SKM-1 (cell line): Measurements from ENCODE around the gene BCAR1.
"Not testable (repeated sequence)": the region's sequence is repeated elsewhere in the genome, so short reads cannot be mapped to it uniquely, and the experiment has no call there.

ENCODE experiments used
- DNase-seq: peaks from one replicate; lab custom pipeline; 2025; ENCODE audit not compliant: unreplicated experiment; lab: John Stamatoyannopoulos, UW

The BCAR1 gene

DNA sequence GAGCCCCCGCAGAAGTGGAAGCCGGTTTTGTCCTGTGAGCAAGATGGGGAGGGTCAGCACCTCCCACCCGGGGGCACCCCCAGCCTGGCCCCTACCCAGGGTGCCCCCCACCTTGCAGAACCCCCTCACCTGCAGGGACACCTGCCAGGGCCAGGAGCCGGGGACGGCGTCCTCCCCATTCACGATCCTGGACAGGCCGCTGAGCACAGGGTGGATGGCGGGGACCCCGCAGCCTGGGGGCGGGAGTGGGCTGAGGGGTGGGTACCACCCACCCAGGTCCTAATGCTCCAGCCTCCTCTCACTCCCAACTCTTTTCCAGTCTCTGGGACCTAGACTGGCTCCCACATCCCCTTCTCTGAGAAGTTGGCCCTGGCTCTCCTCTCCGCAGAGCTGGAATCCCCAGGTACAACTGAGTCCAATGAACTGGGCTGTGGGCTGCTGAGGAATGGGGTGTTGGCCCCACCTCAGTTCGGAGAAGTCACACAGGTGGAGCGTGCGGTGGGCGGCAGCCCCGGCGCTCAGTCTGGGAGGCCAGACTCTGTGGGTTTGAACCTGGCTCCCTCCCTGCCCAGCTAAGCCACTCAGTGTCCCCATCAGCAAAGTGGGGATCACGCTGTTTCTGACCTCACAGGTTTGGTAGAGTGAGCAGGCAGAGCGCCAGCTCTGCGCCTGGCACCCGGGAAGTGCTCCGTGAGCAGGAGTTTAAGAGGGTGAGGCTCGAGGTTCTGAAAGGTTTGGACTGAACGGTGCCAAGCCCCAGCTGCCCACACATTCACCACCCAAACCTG is 45.3 kb downstream of the BCAR1 start:
- not testable (repeated sequence) for DNase-seq

GRCh38 chr16:75205438-75205837 is 46.0 kb downstream of the BCAR1 start:
- not testable (repeated sequence) for DNase-seq

- not testable (repeated sequence) for DNase-seq
These were observed 46.5 kb downstream of the BCAR1 start for GRCh38 chr16:75204905-75205304.

GRCh38 chr16:75204410-75204758 is 47.0 kb downstream of the BCAR1 start:
- DNase-seq = no peak

DNA sequence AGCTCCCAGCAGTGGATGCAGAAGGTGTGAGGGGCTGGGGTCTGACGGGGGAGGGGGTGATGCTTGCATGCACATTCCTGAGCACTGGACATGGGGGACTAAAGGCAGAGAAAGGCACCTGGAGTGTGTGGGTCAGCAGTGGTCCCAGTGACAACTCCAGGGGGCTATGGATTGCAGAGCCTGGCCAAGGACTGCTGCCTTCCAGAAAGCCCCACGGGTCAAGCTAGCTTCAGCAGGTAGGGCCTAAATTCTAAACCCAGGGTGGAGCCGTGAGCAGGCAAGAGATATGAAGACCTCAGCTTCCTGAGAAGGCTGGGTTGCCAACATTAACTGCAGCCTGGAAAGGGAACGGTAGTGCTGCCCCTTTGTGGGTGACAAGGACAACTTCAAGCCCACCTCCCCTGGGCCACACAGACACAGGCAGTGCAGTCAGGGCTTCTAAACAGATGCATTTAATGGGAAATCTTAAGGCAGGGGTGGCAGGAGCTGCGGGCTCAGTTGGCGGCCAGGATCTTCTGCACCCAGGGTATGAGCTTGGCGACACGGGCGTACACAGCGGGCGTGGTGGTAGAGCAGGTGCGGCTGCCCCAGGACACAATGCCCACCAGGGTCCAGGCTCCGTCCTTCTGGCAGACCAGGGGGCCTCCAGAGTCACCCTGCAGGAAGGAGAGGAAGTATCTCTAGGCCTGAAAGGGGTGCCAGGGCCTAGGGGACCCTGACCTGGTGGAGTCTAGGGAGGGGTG is 47.6 kb downstream of the BCAR1 start:
- DNase-seq = no peak

DNA sequence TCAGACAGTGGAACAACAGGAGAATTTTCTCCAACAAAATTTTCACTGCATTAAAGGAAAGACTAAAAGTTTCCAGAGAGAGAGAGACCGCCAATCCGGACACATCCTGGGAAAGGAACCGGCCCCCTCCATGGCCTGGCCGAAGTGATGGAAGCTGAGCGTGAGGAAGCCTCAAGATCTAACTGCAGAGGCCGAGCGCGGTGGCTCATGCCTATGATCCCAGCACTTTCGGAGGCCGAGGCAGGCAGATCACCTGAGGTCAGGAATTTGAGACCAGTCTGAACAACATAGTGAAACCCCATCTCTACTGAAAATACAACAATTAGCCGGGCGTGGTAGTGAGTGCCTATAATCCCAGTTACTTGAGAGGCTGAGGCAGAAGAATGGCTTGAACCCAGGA is 48.3 kb downstream of the BCAR1 start:
- no peak for DNase-seq

- no peak for DNase-seq
These were observed 49.3 kb downstream of the BCAR1 start for GRCh38 chr16:75202069-75202590.

DNA sequence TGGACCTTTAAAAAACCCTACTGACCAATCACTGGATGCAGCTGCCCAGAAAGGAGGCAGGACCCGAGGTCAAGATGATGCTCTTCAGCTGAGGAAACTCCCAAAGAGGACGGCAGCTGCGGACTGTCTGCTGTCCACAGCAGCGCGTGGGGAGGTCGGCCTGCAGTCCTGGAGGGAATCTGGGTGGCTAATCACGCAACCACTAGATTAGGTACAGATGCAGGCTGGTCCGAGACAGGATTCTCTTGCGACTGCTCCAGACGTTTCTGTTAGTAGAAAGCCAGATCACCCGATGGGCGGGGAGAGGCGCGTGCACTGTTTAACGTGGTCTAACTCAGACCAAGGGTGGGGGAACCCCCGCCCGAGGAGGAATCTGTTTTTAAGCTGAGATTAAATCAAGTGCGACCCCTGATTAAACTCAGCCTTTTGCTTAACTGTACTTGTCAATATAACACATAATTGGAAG is 53.3 kb downstream of the BCAR1 start:
- DNase-seq = no peak

- no peak for DNase-seq
These were observed 53.8 kb downstream of the BCAR1 start for GRCh38 chr16:75197522-75198134.

GRCh38 chr16:75196836-75197235 is 54.6 kb downstream of the BCAR1 start:
- no peak for DNase-seq

GRCh38 chr16:75195811-75196790 is 55.3 kb downstream of the BCAR1 start:
- DNase-seq = no peak

DNA sequence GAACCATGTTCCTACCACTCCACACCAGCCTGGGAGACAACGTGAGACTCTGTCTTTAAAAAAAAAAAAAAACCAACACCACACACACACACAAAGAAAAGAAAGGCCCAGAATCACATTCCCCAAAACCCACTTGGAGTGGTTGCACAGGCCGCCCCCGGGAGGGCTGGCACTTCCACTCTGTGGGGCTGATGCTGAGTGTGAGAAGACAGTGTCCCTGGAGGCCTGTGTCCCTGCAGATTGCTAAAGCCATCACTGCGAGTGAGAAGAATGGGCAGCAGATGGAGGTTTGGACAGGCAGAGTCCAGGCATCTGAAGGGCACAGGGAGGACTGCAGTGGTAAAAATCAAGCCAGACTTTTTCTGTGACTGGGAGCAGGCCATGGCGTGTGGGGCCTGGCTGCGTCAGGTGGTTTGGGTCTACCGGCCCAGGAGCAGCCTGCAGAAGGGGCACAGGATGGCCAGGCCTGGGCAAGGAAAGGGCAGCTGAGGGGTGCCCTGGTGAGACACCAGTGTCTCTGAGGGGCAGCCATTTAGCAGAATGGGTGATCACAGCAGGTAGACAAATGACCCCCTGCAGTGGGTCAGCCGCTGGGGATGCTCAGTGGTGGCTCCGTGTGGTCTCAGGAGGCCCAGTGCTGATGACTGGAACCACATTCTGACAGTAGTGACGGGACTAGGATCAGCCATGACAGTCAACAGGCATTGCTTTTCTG is 57.5 kb downstream of the BCAR1 start:
- no peak for DNase-seq

DNA sequence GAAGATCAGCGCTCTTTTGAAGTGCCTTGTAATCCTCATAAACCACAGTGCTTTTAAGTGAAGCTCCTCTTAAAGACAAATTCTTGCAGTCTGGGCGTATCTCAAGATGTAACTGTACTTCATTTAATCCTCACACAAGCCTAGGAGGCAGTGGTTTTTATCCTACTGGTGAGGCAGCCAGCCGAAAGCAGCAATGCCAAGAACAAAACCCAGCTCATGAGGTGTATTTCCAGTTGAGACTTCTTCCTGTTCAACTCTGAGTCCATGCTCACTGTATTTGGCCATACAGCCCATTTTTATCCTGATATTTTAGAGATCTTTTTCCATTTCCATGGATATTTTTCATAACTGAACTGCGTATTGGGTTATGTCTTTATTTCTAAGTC is 58.2 kb downstream of the BCAR1 start:
- DNase-seq = no peak

GRCh38 chr16:75192606-75193264 is 58.7 kb downstream of the BCAR1 start:
- no peak for DNase-seq

- no peak for DNase-seq
These were observed 61.7 kb downstream of the BCAR1 start for GRCh38 chr16:75189638-75190245.

DNA sequence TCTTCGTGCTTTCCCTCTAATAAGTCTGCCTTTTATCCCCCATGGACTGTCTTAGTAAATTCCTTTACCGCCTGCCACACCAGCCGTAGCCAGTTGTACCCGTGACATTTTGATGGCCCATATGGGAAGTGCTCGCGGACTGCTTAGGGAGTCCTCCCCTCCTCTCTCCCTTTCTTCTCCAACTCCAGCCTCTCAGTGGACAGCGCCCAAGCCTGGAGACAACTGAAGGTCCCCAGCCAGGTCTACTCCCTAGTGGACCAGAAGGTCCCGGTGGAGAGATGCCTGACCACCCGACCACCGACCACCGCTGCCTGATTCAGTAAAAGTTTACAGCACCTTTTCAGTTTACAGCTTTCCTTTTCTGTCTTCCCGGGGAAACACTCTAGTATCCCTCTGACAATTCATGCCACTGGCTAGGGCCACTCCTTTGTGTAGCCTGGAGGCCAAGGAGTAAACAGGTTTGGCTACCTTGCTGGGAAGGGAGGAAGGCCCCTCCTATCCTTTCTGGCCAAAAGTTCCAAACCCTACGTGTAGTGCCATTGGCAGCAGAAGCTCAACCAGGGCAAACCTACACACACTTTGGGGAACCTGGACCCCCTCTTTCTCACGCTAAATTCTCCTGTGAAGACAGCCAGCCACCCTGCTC is 62.5 kb downstream of the BCAR1 start:
- DNase-seq = no peak

GRCh38 chr16:75181630-75182029 is 69.8 kb downstream of the BCAR1 start:
- no peak for DNase-seq

- no peak for DNase-seq
These were observed 72.2 kb downstream of the BCAR1 start for GRCh38 chr16:75179208-75179607.
